Measurements from ENCODE around the gene MAP2K3.
"Not testable (repeated sequence)": the region's sequence is repeated elsewhere in the genome, so short reads cannot be mapped to it uniquely, and the experiment has no call there.

- not testable (repeated sequence) for TF ChIP-seq POLR2AphosphoS2 (conservative IDR thresholded peaks at IDR 0.05; ENCODE audit: low read length); CTCF (IDR thresholded peaks at IDR 0.05); EP300 (IDR thresholded peaks at IDR 0.05); NR3C1 (IDR thresholded peaks at IDR 0.05); CHD4 (IDR thresholded peaks at IDR 0.05; ENCODE audit: borderline replicate concordance); ESRRA (IDR thresholded peaks at IDR 0.05; ENCODE audit: borderline replicate concordance, low read length); MAFK (IDR thresholded peaks at IDR 0.05; ENCODE audit: partially characterized antibody); POLR2A (IDR thresholded peaks at IDR 0.05; ENCODE audit: low read length)
Measured at GRCh38 chr17:21341925-21342540, 57.5 kb downstream of the MAP2K3 start.
